SKM-1 (cell line): ENCODE measurements around the gene PKM.

Experiments
- DNase-seq: peaks from one replicate; lab custom pipeline; 2025; ENCODE audit not compliant: unreplicated experiment; lab: John Stamatoyannopoulos, UW

The PKM gene

DNA sequence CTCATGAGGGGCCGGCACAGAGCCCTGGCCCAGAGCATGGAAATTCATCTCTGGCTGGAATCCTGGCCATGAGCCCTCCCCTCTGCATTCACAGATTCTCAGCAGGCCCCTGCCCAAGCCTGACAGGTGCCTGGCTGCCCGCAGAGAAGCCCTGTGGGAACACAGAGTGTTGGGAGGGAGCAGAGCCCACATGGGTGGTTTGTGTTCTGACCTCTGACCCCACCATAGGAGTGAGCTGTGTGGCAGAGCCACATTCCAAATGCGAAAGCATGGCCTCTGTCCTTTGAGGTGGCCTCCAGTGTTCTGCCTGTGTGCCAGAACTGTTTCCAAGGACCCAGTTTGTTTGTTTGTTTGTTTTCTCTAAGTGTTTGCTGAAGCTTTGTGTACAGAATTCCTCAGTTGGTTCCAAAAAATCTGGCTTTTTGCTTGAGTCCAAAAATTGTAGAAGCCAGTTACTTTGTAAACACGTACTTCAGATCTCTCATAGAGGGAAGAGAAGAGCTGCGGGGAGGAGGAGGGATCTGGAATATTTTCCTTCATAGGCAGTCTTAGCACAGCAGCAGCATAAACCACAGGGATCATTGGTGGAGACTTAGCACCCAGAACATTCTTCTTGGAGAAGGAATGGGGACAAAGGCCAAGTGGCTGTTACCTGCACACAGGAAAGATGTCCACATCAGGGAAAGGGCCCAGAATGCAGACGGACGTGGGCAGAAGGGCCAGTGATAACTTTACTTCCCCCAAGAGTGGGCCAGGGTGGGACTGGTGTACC, 69.4 kb downstream of the PKM start:
- DNase-seq, result no peak

GRCh38 chr15:72160696-72161245, 70.2 kb downstream of the PKM start:
- DNase-seq, result no peak

GRCh38 chr15:72156928-72157327, 74.1 kb downstream of the PKM start:
- peak; percentile 31 for DNase-seq

- DNase-seq, result peak; percentile 80
These were observed 75.1 kb downstream of the PKM start for GRCh38 chr15:72155635-72156616.

GRCh38 chr15:72155003-72155621, 75.9 kb downstream of the PKM start:
- no peak for DNase-seq

DNA sequence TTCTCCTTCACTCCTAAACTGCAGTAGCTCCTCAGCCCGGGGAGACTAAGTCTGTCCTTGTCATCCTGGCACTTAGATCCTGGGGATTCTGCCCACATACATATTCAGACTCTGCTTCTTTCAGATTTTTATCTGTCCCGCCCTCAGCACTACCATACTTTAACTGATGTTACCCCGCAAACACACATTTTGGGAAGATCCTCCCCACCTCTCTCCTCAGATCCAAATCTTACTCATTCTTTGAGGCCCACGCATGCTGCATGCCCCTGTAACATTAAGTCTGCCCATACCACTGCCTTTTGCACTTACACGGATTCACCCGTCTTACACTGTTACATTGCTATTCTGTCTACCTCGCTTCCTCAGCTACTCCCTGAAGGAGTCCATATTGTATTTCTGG, 76.7 kb downstream of the PKM start:
- DNase-seq, result no peak

DNA sequence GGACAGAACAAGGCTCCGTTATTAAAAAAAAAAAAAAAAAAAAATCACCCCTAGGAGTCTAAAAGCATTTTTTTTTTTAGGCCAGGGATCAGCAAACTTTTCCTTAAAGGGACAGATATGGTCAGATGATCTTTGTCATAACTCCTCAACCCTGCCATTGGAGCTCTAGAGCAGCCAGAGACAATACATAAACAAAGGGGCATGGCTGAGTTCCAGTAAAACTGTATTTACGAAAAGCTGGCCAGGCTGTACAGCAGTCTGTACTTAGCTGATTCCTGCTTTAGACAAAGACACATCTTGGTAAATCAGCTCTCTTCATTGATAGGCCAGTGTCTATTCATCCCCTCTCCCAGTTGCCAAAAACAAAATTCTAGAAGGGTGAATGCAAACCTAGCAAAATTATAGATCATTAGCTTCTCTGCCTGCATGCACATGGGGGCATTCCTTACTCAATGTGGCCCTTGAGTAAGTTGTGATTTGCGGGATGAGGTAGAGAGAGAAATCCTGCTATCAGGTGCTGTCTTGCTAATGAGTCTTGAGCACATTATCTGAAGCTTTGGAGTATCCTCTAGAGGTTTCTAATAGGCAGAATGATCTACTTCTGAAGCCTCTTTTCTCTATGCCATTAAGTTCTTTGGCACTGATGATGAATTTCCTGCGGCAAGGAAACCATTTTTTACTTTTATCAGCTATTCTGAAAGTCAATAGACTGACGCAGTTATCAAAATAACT, 77.6 kb downstream of the PKM start:
- no peak for DNase-seq
